Measurements from ENCODE around the gene OOSP3.
"Not testable (repeated sequence)": the region's sequence is repeated elsewhere in the genome, so short reads cannot be mapped to it uniquely, and the experiment has no call there.

The OOSP3 gene

DNA sequence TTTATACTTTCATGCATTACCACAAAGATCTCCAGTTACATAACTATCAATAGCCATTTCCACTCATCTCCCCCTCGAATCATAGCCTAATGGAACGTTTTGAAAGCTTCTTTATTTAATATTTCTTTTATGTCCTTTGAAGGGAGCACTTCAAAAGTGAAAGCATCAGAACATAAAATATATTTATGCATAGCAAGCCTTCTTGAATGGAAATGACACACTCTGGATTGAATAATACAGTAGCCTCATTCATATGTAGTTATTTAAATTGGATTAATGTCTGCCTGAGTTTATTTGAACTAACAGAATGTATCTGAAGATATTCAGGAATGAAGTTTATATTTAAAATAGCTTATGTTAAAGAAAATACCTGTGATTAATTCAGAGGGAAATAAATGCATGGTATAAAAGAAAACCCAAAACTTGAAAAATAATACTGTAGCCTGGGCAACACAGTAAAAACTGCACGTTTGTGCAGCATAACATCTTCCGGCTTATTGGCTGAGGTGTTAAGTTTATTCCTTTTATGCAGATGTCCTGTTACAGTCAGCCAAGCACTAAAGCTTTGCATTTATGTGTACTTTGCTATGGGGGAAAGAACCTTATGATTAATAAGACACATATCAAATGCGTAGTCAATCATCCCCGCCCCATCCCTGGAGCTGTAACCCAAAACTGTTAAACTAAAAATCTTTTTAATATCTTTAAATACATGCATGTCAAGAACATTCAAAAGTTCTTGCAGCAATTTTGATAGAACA, 22.0 kb downstream of the OOSP3 start:
- no peak overlapping the region for H3K4me3 Mint-ChIP-seq
- H3K27ac Mint-ChIP-seq, result no peak overlapping the region
- H3K9me3 Mint-ChIP-seq, result no peaks in the 10 kb centered on the region
- ATAC-seq, result no peak
- no peak for DNase-seq (ENCODE audit: low spot score in 2 of 2)
- no peaks in the 10 kb centered on the region for H3K36me3 Mint-ChIP-seq
- H3K4me1 Mint-ChIP-seq, result no peaks in the 10 kb centered on the region

- Mint-ChIP-seq H3K36me3 (no peaks in the 10 kb centered on the region), H3K9me3 (no peaks in the 10 kb centered on the region), H3K4me3 (no peak overlapping the region), H3K27ac (no peak overlapping the region), H3K4me1 (no peaks in the 10 kb centered on the region)
- DNase-seq (ENCODE audit: low spot score in 2 of 2) (no peak), ATAC-seq (no peak)
Measured at GRCh38 chr11:59901306-59901705, 22.7 kb downstream of the OOSP3 start.

DNA sequence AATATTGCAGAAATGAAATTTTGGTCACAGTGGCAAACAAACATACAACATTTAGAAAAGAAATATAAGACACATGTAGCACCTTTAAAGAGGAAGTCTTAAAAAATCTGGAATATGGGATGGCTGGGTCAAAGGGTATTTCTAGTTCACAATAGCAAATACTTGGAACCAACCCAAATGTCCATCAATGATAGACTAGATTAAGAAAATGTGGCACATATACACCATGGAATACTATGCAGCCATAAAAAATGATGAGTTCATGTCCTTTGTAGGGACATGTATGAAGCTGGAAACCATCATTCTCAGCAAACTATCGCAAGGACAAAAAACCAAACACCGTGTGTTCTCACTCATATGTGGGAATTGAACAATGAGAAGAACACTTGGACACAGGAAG, 25.0 kb downstream of the OOSP3 start:
- not testable (repeated sequence) for H3K27ac Mint-ChIP-seq; H3K4me1 Mint-ChIP-seq; H3K4me3 Mint-ChIP-seq; H3K36me3 Mint-ChIP-seq; DNase-seq (ENCODE audit: low spot score in 2 of 2); H3K9me3 Mint-ChIP-seq; ATAC-seq

DNA sequence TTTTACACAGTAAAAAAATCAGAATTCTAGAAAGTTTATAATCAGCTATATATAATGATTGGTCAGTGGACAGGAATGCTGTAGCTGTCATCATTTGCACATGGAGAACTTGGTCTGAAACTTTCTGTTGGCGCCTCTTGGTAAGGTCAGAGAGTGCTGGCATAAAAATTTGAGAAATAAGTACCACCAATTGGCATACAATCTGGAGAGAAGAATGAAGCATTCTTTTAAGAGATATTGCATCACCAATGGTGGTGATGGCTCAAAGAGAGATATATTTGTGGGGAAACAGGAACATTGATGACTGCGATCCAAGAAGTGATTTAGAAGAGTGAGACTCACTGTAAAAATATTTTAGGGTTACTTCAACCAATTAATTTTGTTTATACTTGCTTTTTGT, 39.9 kb downstream of the OOSP3 start:
- no peaks in the 10 kb centered on the region for H3K4me1 Mint-ChIP-seq
- peaks cover 10% of the 10 kb centered on the region for H3K9me3 Mint-ChIP-seq
- DNase-seq (ENCODE audit: low spot score in 2 of 2), result no peak
- H3K4me3 Mint-ChIP-seq, result no peak overlapping the region
- H3K27ac Mint-ChIP-seq, result no peak overlapping the region
- no peak for ATAC-seq
- H3K36me3 Mint-ChIP-seq, result no peaks in the 10 kb centered on the region

GRCh38 chr11:59918987-59919589, 40.5 kb downstream of the OOSP3 start:
- peaks cover 14% of the 10 kb centered on the region for H3K9me3 Mint-ChIP-seq
- ATAC-seq, result no peak
- no peak overlapping the region for H3K27ac Mint-ChIP-seq
- DNase-seq (ENCODE audit: low spot score in 2 of 2), result no peak
- no peak overlapping the region for H3K4me3 Mint-ChIP-seq
- no peaks in the 10 kb centered on the region for H3K36me3 Mint-ChIP-seq
- no peaks in the 10 kb centered on the region for H3K4me1 Mint-ChIP-seq

- no peaks in the 10 kb centered on the region for H3K4me1 Mint-ChIP-seq
- DNase-seq (ENCODE audit: low spot score in 2 of 2), result no peak
- no peaks in the 10 kb centered on the region for H3K36me3 Mint-ChIP-seq
- H3K4me3 Mint-ChIP-seq, result no peak overlapping the region
- no peak for ATAC-seq
- H3K9me3 Mint-ChIP-seq, result peaks cover 23% of the 10 kb centered on the region
- no peak overlapping the region for H3K27ac Mint-ChIP-seq
Measured at GRCh38 chr11:59923813-59924212, 45.2 kb downstream of the OOSP3 start.

DNA sequence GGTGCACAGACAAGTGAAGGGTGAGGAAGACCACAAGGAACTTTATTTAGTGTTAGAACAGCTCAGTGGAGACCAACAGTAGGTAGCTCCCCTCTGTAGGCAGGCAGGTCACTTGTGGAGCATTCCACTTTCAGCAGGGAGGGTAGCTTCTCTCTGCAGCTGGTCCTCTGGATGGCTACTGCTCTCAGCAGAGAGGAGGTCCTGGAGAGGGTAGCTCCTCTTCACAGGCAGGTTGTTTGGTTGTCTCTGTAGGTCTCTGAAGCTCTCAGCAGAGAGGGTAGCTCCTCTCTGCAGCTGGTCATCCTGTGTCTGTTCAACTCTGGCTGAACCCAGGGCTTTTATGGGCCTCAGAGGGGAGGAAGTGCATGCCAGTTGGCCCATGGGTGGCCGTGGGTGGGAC, 53.1 kb downstream of the OOSP3 start:
- peaks cover 11% of the 10 kb centered on the region for H3K9me3 Mint-ChIP-seq
- no peak overlapping the region for H3K4me3 Mint-ChIP-seq
- no peaks in the 10 kb centered on the region for H3K36me3 Mint-ChIP-seq
- H3K27ac Mint-ChIP-seq, result no peak overlapping the region
- ATAC-seq, result no peak
- H3K4me1 Mint-ChIP-seq, result no peaks in the 10 kb centered on the region
- no peak for DNase-seq (ENCODE audit: low spot score in 2 of 2)

- Mint-ChIP-seq H3K4me3 (no peak within 1 kb of the TSS), H3K9me3 (peaks cover 6% of the 10 kb centered on the region), H3K36me3 (no peaks in the 10 kb centered on the region), H3K27ac (no peak within 1 kb of the TSS), H3K4me1 (no peaks in the 10 kb centered on the region)
- no peak for DNase-seq (ENCODE audit: low spot score in 2 of 2)
- no peak for ATAC-seq
Measured at GRCh38 chr11:59938132-59938531, 59.5 kb downstream of the OOSP3 start, which contains the start of gene OOSP1. TSS of gene OOSP1 (plus strand) at chr11:59938432. CDS start at chr11:59938455, 23 bp downstream.

DNA sequence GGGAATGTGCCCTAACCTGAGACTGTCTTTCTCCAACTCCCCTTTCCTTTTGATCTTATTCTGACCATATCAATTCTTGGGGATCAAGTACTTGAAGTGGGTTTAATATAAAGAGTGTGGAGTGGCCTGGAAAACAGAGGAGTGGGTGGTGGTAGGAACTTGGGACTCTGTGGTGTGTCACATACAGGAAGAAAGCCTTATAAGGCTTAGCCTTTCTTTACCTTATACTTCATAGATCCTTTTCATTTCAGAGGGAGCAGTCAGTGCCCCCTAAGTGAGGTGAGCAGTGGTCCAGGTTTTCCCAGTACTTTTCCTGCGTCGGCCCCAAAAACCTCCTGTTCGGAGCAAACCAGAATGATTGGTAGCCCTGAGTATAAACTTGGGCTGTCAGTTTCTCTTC, 60.1 kb downstream of the OOSP3 start:
- Mint-ChIP-seq H3K9me3 (peaks cover 6% of the 10 kb centered on the region), H3K27ac (no peak overlapping the region), H3K4me1 (no peaks in the 10 kb centered on the region), H3K4me3 (no peak overlapping the region), H3K36me3 (no peaks in the 10 kb centered on the region)
- no peak for DNase-seq (ENCODE audit: low spot score in 2 of 2)
- ATAC-seq, result no peak

DNA sequence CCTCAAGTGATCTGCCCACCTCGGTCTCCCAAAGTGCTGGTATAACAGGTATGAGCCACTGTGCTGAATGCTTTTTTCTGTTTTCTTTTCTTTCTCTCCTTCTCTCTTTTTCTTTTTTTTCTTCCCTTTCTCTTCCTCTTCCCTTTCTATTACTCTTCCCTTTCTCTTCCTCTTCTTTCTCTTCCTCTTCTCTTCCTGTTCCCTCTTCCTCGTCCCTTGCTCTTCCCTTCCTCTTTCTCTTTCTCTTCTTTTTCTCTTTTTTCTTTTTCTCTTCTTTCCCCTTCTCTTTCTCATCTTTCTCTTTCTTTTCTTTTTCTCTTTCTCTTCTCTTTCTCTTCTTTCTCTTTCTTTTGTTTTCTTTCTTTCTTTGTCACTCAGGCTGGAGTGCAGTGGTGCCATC, 60.9 kb downstream of the OOSP3 start:
- H3K4me3 Mint-ChIP-seq, result no peak overlapping the region
- H3K4me1 Mint-ChIP-seq, result no peaks in the 10 kb centered on the region
- no peak overlapping the region for H3K27ac Mint-ChIP-seq

GRCh38 chr11:59941091-59941490, 62.5 kb downstream of the OOSP3 start:
- ATAC-seq (no peak), DNase-seq (ENCODE audit: low spot score in 2 of 2) (no peak)
- Mint-ChIP-seq H3K27ac (no peak overlapping the region), H3K4me1 (no peaks in the 10 kb centered on the region), H3K9me3 (peaks cover 6% of the 10 kb centered on the region), H3K4me3 (no peak overlapping the region), H3K36me3 (no peaks in the 10 kb centered on the region)

More for the DNA sequence above, 60.9 kb downstream of the OOSP3 start:
- Mint-ChIP-seq H3K36me3 (no peaks in the 10 kb centered on the region), H3K9me3 (peaks cover 6% of the 10 kb centered on the region)
- ATAC-seq (no peak), DNase-seq (ENCODE audit: low spot score in 2 of 2) (no peak)

DNA sequence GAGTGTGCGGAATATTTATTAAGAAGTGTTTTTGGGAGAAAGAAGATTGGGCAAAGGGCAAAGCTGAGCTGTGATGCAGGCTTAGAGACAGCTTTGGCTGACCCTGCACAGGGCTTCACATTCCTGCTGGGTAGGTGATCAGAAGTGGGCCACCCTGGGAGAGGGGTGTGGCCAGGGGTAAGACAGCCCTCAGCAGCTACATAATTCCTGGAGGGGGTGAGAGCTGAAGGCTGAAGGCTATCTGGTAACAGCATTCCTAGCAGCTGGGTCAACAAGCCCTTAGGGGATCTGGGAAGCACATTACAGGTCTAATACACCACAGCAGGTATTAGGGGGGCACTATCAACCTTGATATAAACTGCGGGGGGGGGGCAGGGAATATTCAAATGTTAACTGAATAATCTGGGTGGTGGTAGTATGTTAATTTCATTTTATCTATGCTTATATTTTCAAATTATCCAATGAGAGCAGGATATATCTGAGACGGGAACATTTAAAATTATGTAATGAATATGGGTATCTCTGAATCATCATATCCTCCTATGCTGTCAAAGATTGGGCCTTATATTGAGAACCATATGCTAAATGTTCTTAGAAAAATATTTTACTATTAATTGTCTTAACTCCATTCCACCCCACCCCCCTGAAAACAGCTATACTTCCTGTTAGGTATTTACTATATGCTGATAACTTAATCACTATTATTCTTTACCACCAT, 65.6 kb downstream of the OOSP3 start:
- Mint-ChIP-seq H3K36me3 (no peaks in the 10 kb centered on the region), H3K4me1 (no peaks in the 10 kb centered on the region), H3K27ac (no peak overlapping the region), H3K4me3 (no peak overlapping the region), H3K9me3 (peaks cover 4% of the 10 kb centered on the region)
- ATAC-seq, result no peak
- DNase-seq (ENCODE audit: low spot score in 2 of 2), result no peak

DNA sequence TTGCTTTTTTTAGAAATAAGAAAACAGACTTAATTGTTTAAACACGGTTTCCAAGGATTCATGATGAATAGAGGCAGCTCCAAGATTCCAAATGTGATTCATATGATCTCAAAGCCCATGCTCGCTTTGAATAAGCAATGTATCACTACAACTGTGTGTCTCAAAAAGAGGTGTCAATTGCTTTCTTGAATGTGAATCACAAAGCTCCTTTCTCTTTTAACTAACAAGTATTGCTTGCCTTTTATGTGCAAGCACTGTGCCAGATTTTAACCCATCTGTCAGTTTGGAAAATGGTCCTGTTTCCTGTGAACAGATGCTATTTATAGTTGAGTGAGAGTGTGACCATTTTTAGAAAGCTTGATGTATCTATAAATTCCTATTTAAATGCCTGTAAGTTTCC, 66.1 kb downstream of the OOSP3 start:
- Mint-ChIP-seq H3K9me3 (peaks cover under 1% of the 10 kb centered on the region), H3K4me1 (no peaks in the 10 kb centered on the region)

More for the DNA sequence above, 66.1 kb downstream of the OOSP3 start:
- no peak overlapping the region for H3K27ac Mint-ChIP-seq
- ATAC-seq, result no peak
- H3K4me3 Mint-ChIP-seq, result no peak overlapping the region
- no peaks in the 10 kb centered on the region for H3K36me3 Mint-ChIP-seq
- DNase-seq (ENCODE audit: low spot score in 2 of 2), result no peak

Measured in stimulated activated effector memory CD8-positive, alpha-beta T cell treated with anti-CD3 and anti-CD28 coated beads, Interleukin-12 subunit alpha, Interleukin-12 subunit beta, amount 100 ng/mL, for 72 hours (primary cell).